Upper lobe of right lung (tissue), 1 donor: Measurements from ENCODE around the gene TFDP1. TPM values are rescaled to one million over a fixed set of nuclear protein-coding genes. Genes with fewer than 3 reads are reported as not detected.
A peak's percentile ranks its signal among the peaks of the same experiment; 100 is the strongest.

ENCODE experiments used
- ATAC-seq: fragments of 200-7000 bp; cut with Tn5 transposase; one replicate; pipeline ENCODE4 v1.9.1; 2020; ENCODE audit warnings: mild to moderate bottlenecking, moderate library complexity
- DNase-seq: peaks from one replicate; pipeline ENCODE4 v3.0.0-alpha.2; 2020
- H3K27ac ChIP-seq: fragments of 200-600 bp; one replicate; pipeline ENCODE4 v1.8.0; 2022
- H3K27me3 ChIP-seq: fragments of 200-600 bp; one replicate; pipeline ENCODE4 v1.8.0; 2022; ENCODE audit warnings: mild to moderate bottlenecking
- H3K36me3 ChIP-seq: fragments of 200-600 bp; one replicate; pipeline ENCODE4 v1.8.0; 2022
- H3K4me1 ChIP-seq: fragments of 200-600 bp; one replicate; pipeline ENCODE4 v1.8.0; 2022
- H3K4me3 ChIP-seq: fragments of 200-600 bp; one replicate; pipeline ENCODE4 v1.8.0; 2022; ENCODE audit warnings: mild to moderate bottlenecking
- H3K9me3 ChIP-seq: fragments of 200-600 bp; one replicate; pipeline ENCODE4 v1.8.0; 2022
- CTCF ChIP-seq: fragments of 200-600 bp; IDR thresholded peaks from one replicate; pipeline ENCODE4 v1.8.0; 2022; ENCODE audit warnings: antibody characterized with exemption
- intact Hi-C: fragments of 100-400 bp; cut with DNase I; formaldehyde crosslinking; loops from one replicate; pipeline ENCODE4 v1.11.0; 2022
- total RNA-seq: library from RNA; stranded (reverse); fragmentation: NEBNext Ultra II Directional; extraction: Animal tissue kit (Norgen Biotek cat#: 25700); gene quantifications from one replicate; pipeline ENCODE4 v1.2.1, GENCODE V29; 2021
- donor health status: DM: no; HTN: yes; CAD: no; lungs with severe emphysema.

Gene TFDP1
- total RNA-seq, 1 donor from 2014 or later = 42.3 TPM

- H3K27me3 ChIP-seq = no peaks in the 10 kb centered on the region
- no peaks in the 10 kb centered on the region for H3K4me1 ChIP-seq
- TF ChIP-seq CTCF = no peak
- ATAC-seq (no peak), DNase-seq (no peak)
- intact Hi-C loops = no loop called here
- no peak overlapping the region for H3K4me3 ChIP-seq
- H3K9me3 ChIP-seq = no peaks in the 10 kb centered on the region
- no peak overlapping the region for H3K27ac ChIP-seq
- no peaks in the 10 kb centered on the region for H3K36me3 ChIP-seq
Measured at GRCh38 chr13:113654175-113654560, 69.6 kb downstream of the TFDP1 start.

GRCh38 chr13:113654591-113655345, 70.2 kb downstream of the TFDP1 start:
- DNase-seq = peak; percentile 58
- ATAC-seq = no peak
- intact Hi-C loops = no loop called here

GRCh38 chr13:113655346-113656002, 70.9 kb downstream of the TFDP1 start:
- DNase-seq = peak; percentile 49
- ATAC-seq = no peak
- intact Hi-C loops = no loop called here
- H3K27ac ChIP-seq = no peak overlapping the region
- no peaks in the 10 kb centered on the region for H3K36me3 ChIP-seq
- TF ChIP-seq CTCF = no peak
- no peaks in the 10 kb centered on the region for H3K9me3 ChIP-seq
- no peak overlapping the region for H3K4me3 ChIP-seq
- no peaks in the 10 kb centered on the region for H3K27me3 ChIP-seq
- H3K4me1 ChIP-seq = no peaks in the 10 kb centered on the region

More at GRCh38 chr13:113654591-113655345, 70.2 kb downstream of the TFDP1 start:
- no peak for TF ChIP-seq CTCF
- Histone ChIP-seq H3K27ac (no peak overlapping the region), H3K4me1 (no peaks in the 10 kb centered on the region), H3K9me3 (no peaks in the 10 kb centered on the region), H3K27me3 (no peaks in the 10 kb centered on the region), H3K4me3 (no peak overlapping the region), H3K36me3 (no peaks in the 10 kb centered on the region)

GRCh38 chr13:113656003-113656588, 71.5 kb downstream of the TFDP1 start:
- no peaks in the 10 kb centered on the region for H3K36me3 ChIP-seq
- intact Hi-C loops = no loop called here
- ATAC-seq (no peak), DNase-seq (peak; percentile 54)
- H3K9me3 ChIP-seq = no peaks in the 10 kb centered on the region
- no peaks in the 10 kb centered on the region for H3K27me3 ChIP-seq
- H3K4me3 ChIP-seq = no peak overlapping the region
- H3K4me1 ChIP-seq = no peaks in the 10 kb centered on the region
- no peak for TF ChIP-seq CTCF
- H3K27ac ChIP-seq = no peak overlapping the region

GRCh38 chr13:113656831-113657671, 72.5 kb downstream of the TFDP1 start:
- no peak overlapping the region for H3K4me3 ChIP-seq
- H3K27me3 ChIP-seq = no peaks in the 10 kb centered on the region
- H3K4me1 ChIP-seq = no peaks in the 10 kb centered on the region
- no peak for ATAC-seq
- H3K27ac ChIP-seq = no peak overlapping the region
- no peaks in the 10 kb centered on the region for H3K36me3 ChIP-seq
- TF ChIP-seq CTCF = no peak
- intact Hi-C loops = no loop called here
- peak; percentile 60 for DNase-seq
- H3K9me3 ChIP-seq = no peaks in the 10 kb centered on the region
